ENCODE results near the gene PPP2R2B.

PPP2R2B gene

GRCh38 chr5:146794326-146795029 lies 84.1 kb downstream of the PPP2R2B start:
- H3K4me3 ChIP-seq (ENCODE audit: low read depth, low read length) = no peak overlapping the region
- TF ChIP-seq CTCF (IDR thresholded peaks at IDR 0.05; ENCODE audit: borderline replicate concordance, insufficient read depth, low read depth, low read length) = no peak

GRCh38 chr5:146793709-146794108 lies 84.8 kb downstream of the PPP2R2B start:
- no peak for TF ChIP-seq CTCF (IDR thresholded peaks at IDR 0.05; ENCODE audit: borderline replicate concordance, insufficient read depth, low read depth, low read length)
- H3K4me3 ChIP-seq (ENCODE audit: low read depth, low read length) = no peak overlapping the region

- no peak for TF ChIP-seq CTCF (IDR thresholded peaks at IDR 0.05; ENCODE audit: borderline replicate concordance, insufficient read depth, low read depth, low read length)
- no peak overlapping the region for H3K4me3 ChIP-seq (ENCODE audit: low read depth, low read length)
These were observed 87.1 kb downstream of the PPP2R2B start for GRCh38 chr5:146791471-146791870.

- H3K4me3 ChIP-seq (ENCODE audit: low read depth, low read length) = no peak overlapping the region
- no peak for TF ChIP-seq CTCF (IDR thresholded peaks at IDR 0.05; ENCODE audit: borderline replicate concordance, insufficient read depth, low read depth, low read length)
These were observed 88.6 kb downstream of the PPP2R2B start for GRCh38 chr5:146789712-146790653.

GRCh38 chr5:146788898-146789297 lies 89.7 kb downstream of the PPP2R2B start:
- H3K4me3 ChIP-seq (ENCODE audit: low read depth, low read length) = no peak overlapping the region
- TF ChIP-seq CTCF (IDR thresholded peaks at IDR 0.05; ENCODE audit: borderline replicate concordance, insufficient read depth, low read depth, low read length) = no peak

- no peak for TF ChIP-seq CTCF (IDR thresholded peaks at IDR 0.05; ENCODE audit: borderline replicate concordance, insufficient read depth, low read depth, low read length)
- no peak overlapping the region for H3K4me3 ChIP-seq (ENCODE audit: low read depth, low read length)
These were observed 93.5 kb downstream of the PPP2R2B start for GRCh38 chr5:146785065-146785464.
